H9 (cell line): Measurements from ENCODE around the gene REEP1. TPM values are rescaled to one million over a fixed set of nuclear protein-coding genes. Genes with fewer than 3 reads are reported as not detected.

Experiments
- DNase-seq: peaks from one replicate; pipeline ENCODE4 v3.0.0-alpha.2; 2017
- H2AFZ ChIP-seq: one replicate; pipeline ENCODE4 v1.6.1; 2013; ENCODE audit warnings: mild to moderate bottlenecking, low read length, control low read depth, moderate library complexity
- H2AK5ac ChIP-seq: 2 replicates; pipeline ENCODE4 v1.6.1; 2013; ENCODE audit warnings: low read length, control low read depth, mixed read lengths; ENCODE audit not compliant: insufficient read length
- H2BK120ac ChIP-seq: one replicate; pipeline ENCODE4 v1.6.1; 2013; ENCODE audit warnings: low read depth, mild to moderate bottlenecking, low read length, control low read depth, inconsistent platforms; ENCODE audit not compliant: poor library complexity, severe bottlenecking
- H2BK12ac ChIP-seq: 2 replicates; pipeline ENCODE4 v1.6.1; 2013; ENCODE audit warnings: low read length, control low read depth, mixed read lengths, low read depth; ENCODE audit not compliant: insufficient read length
- H2BK15ac ChIP-seq: 2 replicates; pipeline ENCODE4 v1.6.1; 2013; ENCODE audit warnings: low read depth, low read length, control low read depth
- H2BK20ac ChIP-seq: one replicate; pipeline ENCODE4 v1.6.1; 2013; ENCODE audit warnings: low read depth, mild to moderate bottlenecking, low read length, control low read depth, inconsistent platforms; ENCODE audit not compliant: poor library complexity, severe bottlenecking
- H2BK5ac ChIP-seq: 2 replicates; pipeline ENCODE4 v1.6.1; 2013; ENCODE audit warnings: low read length, control low read depth, mixed read lengths; ENCODE audit not compliant: insufficient read length
- H3K14ac ChIP-seq: 2 replicates; pipeline ENCODE4 v1.6.1; 2013; ENCODE audit warnings: low read length, control low read depth; ENCODE audit not compliant: insufficient read depth
- H3K18ac ChIP-seq: 2 replicates; pipeline ENCODE4 v1.6.1; 2013; ENCODE audit warnings: low read depth, mild to moderate bottlenecking, mixed read lengths, low read length, control low read depth; ENCODE audit not compliant: insufficient read length
- H3K23ac ChIP-seq: 2 replicates; pipeline ENCODE4 v1.6.1; 2013; ENCODE audit warnings: low read length, control low read depth, mixed read lengths, low read depth; ENCODE audit not compliant: insufficient read length
- H3K23me2 ChIP-seq: 2 replicates; pipeline ENCODE4 v1.6.1; 2013; ENCODE audit warnings: low read depth, mild to moderate bottlenecking, mixed read lengths, low read length, control low read depth; ENCODE audit not compliant: insufficient read length, poor library complexity, severe bottlenecking
- H3K27ac ChIP-seq: 2 replicates; pipeline ENCODE4 v1.5.1; 2013; ENCODE audit warnings: low read length, control low read depth, mixed read lengths, low read depth; ENCODE audit not compliant: insufficient read length
- H3K27me3 ChIP-seq: 2 replicates; pipeline ENCODE4 v1.6.1; 2013; ENCODE audit warnings: low read length, control low read depth, inconsistent platforms; ENCODE audit not compliant: insufficient read depth
- H3K4ac ChIP-seq: 2 replicates; pipeline ENCODE4 v1.6.1; 2013; ENCODE audit warnings: low read depth, mild to moderate bottlenecking, control low read depth, inconsistent platforms, low read length, moderate library complexity
- H3K4me1 ChIP-seq: 2 replicates; pipeline ENCODE4 v1.6.1; 2013; ENCODE audit warnings: low read length, control low read depth, inconsistent platforms; ENCODE audit not compliant: insufficient read depth
- H3K4me2 ChIP-seq: 2 replicates; pipeline ENCODE4 v1.6.1; 2013; ENCODE audit warnings: low read length, control low read depth, mixed read lengths; ENCODE audit not compliant: insufficient read length, insufficient read depth
- H3K56ac ChIP-seq: 2 replicates; pipeline ENCODE4 v1.6.1; 2013; ENCODE audit warnings: low read depth, mild to moderate bottlenecking, mixed read lengths, low read length, control low read depth; ENCODE audit not compliant: insufficient read length
- H3K79me1 ChIP-seq: 2 replicates; pipeline ENCODE4 v1.6.1; 2013; ENCODE audit warnings: low read depth, mild to moderate bottlenecking, moderate library complexity, low read length, control low read depth, inconsistent platforms; ENCODE audit not compliant: insufficient read depth, poor library complexity, severe bottlenecking
- H3K79me2 ChIP-seq: 2 replicates; pipeline ENCODE4 v1.6.1; 2013; ENCODE audit warnings: low read length, control low read depth, inconsistent platforms; ENCODE audit not compliant: insufficient read depth
- H3K9ac ChIP-seq: 2 replicates; pipeline ENCODE4 v1.6.1; 2013; ENCODE audit warnings: low read length, control low read depth, mixed read lengths; ENCODE audit not compliant: insufficient read length; ENCODE audit errors: extremely low read depth
- H3K9me3 ChIP-seq: one replicate; pipeline ENCODE4 v1.6.1; 2013; ENCODE audit warnings: low read depth, low read length, inconsistent platforms; ENCODE audit not compliant: control insufficient read depth
- H3T11ph ChIP-seq: one replicate; pipeline ENCODE4 v1.6.1; 2013; ENCODE audit warnings: mild to moderate bottlenecking, low read length, control low read depth, inconsistent platforms
- H4K20me1 ChIP-seq: one replicate; pipeline ENCODE4 v1.6.1; 2013; ENCODE audit not compliant: control insufficient read depth, insufficient read length, insufficient read depth
- H4K5ac ChIP-seq: 2 replicates; pipeline ENCODE4 v1.6.1; 2013; ENCODE audit warnings: low read depth, mild to moderate bottlenecking, mixed read lengths, low read length, control low read depth; ENCODE audit not compliant: insufficient read length
- H4K8ac ChIP-seq: replicated peaks from 2 replicates; pipeline ENCODE4 v1.6.1; 2013; ENCODE audit warnings: low read length, control low read depth, mixed read lengths, low read depth; ENCODE audit not compliant: insufficient read length
- H4K91ac ChIP-seq: 2 replicates; pipeline ENCODE4 v1.6.1; 2013; ENCODE audit warnings: low read depth, mild to moderate bottlenecking, moderate library complexity, mixed read lengths, low read length, control low read depth; ENCODE audit not compliant: insufficient read length
- H3K27ac Mint-ChIP-seq, 3 experiments: 2 replicates in 2 of 3; 3 replicates in 1 of 3; pipeline ENCODE4 v1.8.0; 2020 to 2021; ENCODE audit warnings: mixed read lengths in 3 of 3, mild to moderate bottlenecking in 1 of 3, moderate library complexity in 1 of 3
- H3K27me3 Mint-ChIP-seq: 2 replicates; pipeline ENCODE4 v1.8.0; 2021; ENCODE audit warnings: low read depth, mild to moderate bottlenecking, moderate library complexity, mixed read lengths
- H3K36me3 Mint-ChIP-seq, 3 experiments: 2 replicates in 2 of 3; 3 replicates in 1 of 3; pipeline ENCODE4 v1.8.0; 2020 to 2021; ENCODE audit warnings: low read depth in 3 of 3, mixed read lengths in 3 of 3; ENCODE audit not compliant: insufficient read depth in 1 of 3
- H3K4me1 Mint-ChIP-seq, 2 experiments: 2 replicates each; pipeline ENCODE4 v1.8.0; 2020; ENCODE audit warnings: mixed read lengths in 2 of 2
- H3K4me3 Mint-ChIP-seq, 2 experiments: 2 replicates in 1 of 2; 3 replicates in 1 of 2; pipeline ENCODE4 v1.8.0; 2020 to 2021; ENCODE audit warnings: mild to moderate bottlenecking in 2 of 2, mixed read lengths in 2 of 2, moderate library complexity in 1 of 2
- H3K9me3 Mint-ChIP-seq, 2 experiments: 2 replicates in 1 of 2; 3 replicates in 1 of 2; pipeline ENCODE4 v1.8.0; 2020; ENCODE audit warnings: mild to moderate bottlenecking in 2 of 2, mixed read lengths in 2 of 2, moderate library complexity in 1 of 2
- CTCF ChIP-seq: fragments of 200-600 bp; sonication (generic); conservative IDR thresholded peaks from 3 replicates; pipeline ENCODE4 v1.8.0; 2021; ENCODE audit warnings: antibody characterized with exemption, mild to moderate bottlenecking
- WGBS: extraction: QIAGEN DNeasy Blood & Tissue Kit; methylation state at CpG from one replicate; pipeline ENCODE4 v1.1.7; 2013; ENCODE audit warnings: missing lambda C conversion rate, low lambda C conversion rate, mixed read lengths; ENCODE audit not compliant: insufficient read length; ENCODE audit errors: extremely low coverage; 5-methylcytosine and 5-hydroxymethylcytosine counted together
- total RNA-seq: library from RNA; stranded (reverse); gene quantifications from 2 replicates; pipeline ENCODE4 v1.2.1, GENCODE V29; 2021

Gene REEP1
- total RNA-seq, 1 experiment from 2014 or later, result 1.3 TPM

DNA sequence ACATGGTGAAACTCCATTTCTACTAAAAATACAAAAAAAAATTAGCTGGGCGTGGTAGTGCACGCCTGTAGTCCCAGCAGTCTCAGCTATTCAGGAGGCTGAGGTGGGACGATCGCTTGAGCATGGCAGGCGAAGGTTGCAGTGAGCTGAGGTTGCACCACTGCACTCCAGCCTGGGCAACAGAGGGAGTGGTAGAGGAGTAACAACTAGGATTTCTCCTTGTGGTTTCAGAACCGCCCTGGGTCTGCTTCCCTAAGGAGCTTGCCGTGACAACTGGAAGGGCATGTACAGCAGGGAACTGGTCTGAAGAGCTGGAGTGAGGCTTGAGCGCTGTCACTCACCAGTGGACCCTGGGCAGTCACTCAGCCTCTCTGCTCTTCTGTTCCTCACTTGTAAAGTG, 29.1 kb downstream of the REEP1 start:
- Histone ChIP-seq H3K4me2 (no peak overlapping the region), H3K56ac (no peak overlapping the region)
- no CpG with 5 or more reads among the region's 8 CpGs for WGBS

More for the DNA sequence above, 29.1 kb downstream of the REEP1 start:
- no peak overlapping the region for H2BK5ac ChIP-seq
- H3K79me1 ChIP-seq, result no peaks in the 10 kb centered on the region
- Mint-ChIP-seq H3K27me3 (peaks cover 18% of the 10 kb centered on the region), H3K9me3 (no peaks in the 10 kb centered on the region), H3K4me3 (no peak overlapping the region), H3K36me3 (no peaks in the 10 kb centered on the region), H3K27ac (no peak overlapping the region; a peak in 1 of 7 replicates), H3K4me1 (peaks cover 15 to 23% of the 10 kb centered on the region in 2 experiments)
- no peak overlapping the region for H3K14ac ChIP-seq
- no peak overlapping the region for H2AFZ ChIP-seq
- H4K20me1 ChIP-seq, result no peaks in the 10 kb centered on the region
- no peak for TF ChIP-seq CTCF
- H3K4me1 ChIP-seq, result no peaks in the 10 kb centered on the region
- H2BK120ac ChIP-seq, result no peak overlapping the region
- H2AK5ac ChIP-seq, result no peak overlapping the region
- no peak overlapping the region for H4K91ac ChIP-seq
- H2BK15ac ChIP-seq, result no peak overlapping the region
- no peak overlapping the region for H3K18ac ChIP-seq
- H3K27me3 ChIP-seq, result no peaks in the 10 kb centered on the region
- no peak overlapping the region for H3K23ac ChIP-seq
- no peak overlapping the region for H4K5ac ChIP-seq
- no peak for DNase-seq
- no peak overlapping the region for H2BK12ac ChIP-seq
- no peak overlapping the region for H4K8ac ChIP-seq
- H3K27ac ChIP-seq, result no peak overlapping the region
- H3T11ph ChIP-seq, result no peak overlapping the region
- H3K79me2 ChIP-seq, result no peaks in the 10 kb centered on the region
- H3K23me2 ChIP-seq, result no peaks in the 10 kb centered on the region
- H2BK20ac ChIP-seq, result no peak overlapping the region
- no peak overlapping the region for H3K9ac ChIP-seq
- no peak overlapping the region for H3K4ac ChIP-seq
- H3K9me3 ChIP-seq, result no peaks in the 10 kb centered on the region
